IMR-90 (cell line): ENCODE measurements around the gene NUFIP1. TPM values are rescaled to one million over a fixed set of nuclear protein-coding genes. Genes with fewer than 3 reads are reported as not detected.

Source experiments
- ATAC-seq: fragments of 200-7000 bp; cut with Tn5 transposase; 2 replicates; pipeline ENCODE4 v1.9.1; 2020; ENCODE audit warnings: low read depth, mild to moderate bottlenecking, moderate library complexity
- BruUV-seq: library from RNA; stranded (reverse); fragments of 400-500 nt; replicated peaks from 2 replicates; lab custom pipeline; 2021; lab: Mats Ljungman, UMichigan
- CTCF ChIA-PET: fragments of 300-600 bp; formaldehyde crosslinking; extraction: SDS; loops from one replicate; lab custom pipeline; 2021; ENCODE audit warnings: antibody characterized with exemption; lab: Yijun Ruan, JAX
- POLR2A ChIA-PET: fragments of 300-600 bp; sonication (Branson Sonifier 250); formaldehyde crosslinking; loops from one replicate; lab custom pipeline; 2022; ENCODE audit warnings: antibody characterized with exemption; ENCODE audit not compliant: unreplicated experiment; lab: Charles Lee
- DNase-seq: peaks from one replicate; pipeline ENCODE4 v3.0.0; 2013
- H2AFZ ChIP-seq: replicated peaks from 2 replicates; pipeline ENCODE3; 2013; ENCODE audit warnings: low read length, mild to moderate bottlenecking; ENCODE audit not compliant: poor library complexity
- H2AK5ac ChIP-seq: 2 replicates; pipeline ENCODE4 v1.6.1; 2013; ENCODE audit warnings: low read depth, low read length, inconsistent platforms
- H2AK9ac ChIP-seq: replicated peaks from 2 replicates; pipeline ENCODE3; 2013; ENCODE audit warnings: mild to moderate bottlenecking, low read depth, low read length, moderate library complexity; ENCODE audit not compliant: poor library complexity
- H2BK120ac ChIP-seq: 2 replicates; pipeline ENCODE4 v1.6.1; 2013; ENCODE audit warnings: low read depth, low read length, inconsistent platforms
- H2BK15ac ChIP-seq: 3 replicates; pipeline ENCODE4 v1.6.1; 2013; ENCODE audit warnings: low read depth, low read length, inconsistent platforms
- H2BK20ac ChIP-seq: 2 replicates; pipeline ENCODE4 v1.6.1; 2013; ENCODE audit warnings: low read depth, mild to moderate bottlenecking, inconsistent platforms, low read length, moderate library complexity
- H2BK5ac ChIP-seq: 2 replicates; pipeline ENCODE4 v1.6.1; 2013; ENCODE audit warnings: mild to moderate bottlenecking, low read depth, low read length, inconsistent platforms; ENCODE audit not compliant: poor library complexity, severe bottlenecking
- H3K14ac ChIP-seq: replicated peaks from 2 replicates; pipeline ENCODE4 v1.6.1; 2013; ENCODE audit warnings: low read depth, low read length, inconsistent platforms
- H3K18ac ChIP-seq: 2 replicates; pipeline ENCODE4 v1.6.1; 2013; ENCODE audit warnings: low read depth, low read length, control low read depth
- H3K23ac ChIP-seq: 2 replicates; pipeline ENCODE4 v1.6.1; 2013; ENCODE audit warnings: low read depth, low read length, inconsistent platforms
- H3K27ac ChIP-seq: 2 replicates; pipeline ENCODE4 v1.5.1; 2013; ENCODE audit warnings: mild to moderate bottlenecking, control low read depth, low read length; ENCODE audit not compliant: insufficient read depth
- H3K27me3 ChIP-seq: 2 replicates; pipeline ENCODE4 v1.6.1; 2013; ENCODE audit warnings: low read length; ENCODE audit not compliant: control insufficient read depth, insufficient read depth
- H3K36me3 ChIP-seq: 2 replicates; pipeline ENCODE4 v1.6.1; 2013; ENCODE audit warnings: low read length, mixed read lengths; ENCODE audit not compliant: control insufficient read depth, insufficient read depth
- H3K4ac ChIP-seq: 2 replicates; pipeline ENCODE4 v1.6.1; 2013; ENCODE audit warnings: low read depth, low read length, inconsistent platforms
- H3K4me1 ChIP-seq: 2 replicates; pipeline ENCODE4 v1.6.1; 2013; ENCODE audit warnings: low read length, mixed read lengths; ENCODE audit not compliant: control insufficient read depth, insufficient read depth
- H3K4me2 ChIP-seq: 2 replicates; pipeline ENCODE4 v1.6.1; 2013; ENCODE audit warnings: low read depth, mild to moderate bottlenecking, control low read depth, low read length, moderate library complexity
- H3K4me3 ChIP-seq: 2 replicates; pipeline ENCODE4 v1.5.1; 2013; ENCODE audit warnings: low read depth, mild to moderate bottlenecking, control low read depth, low read length, moderate library complexity; ENCODE audit not compliant: insufficient read depth
- H3K56ac ChIP-seq: 2 replicates; pipeline ENCODE4 v1.6.1; 2013; ENCODE audit warnings: low read length, inconsistent platforms; ENCODE audit not compliant: insufficient read depth; ENCODE audit errors: extremely low read depth
- H3K79me1 ChIP-seq, 2 experiments: 2 replicates each; pipeline ENCODE4 v1.6.1; 2013; ENCODE audit warnings: low read length in 2 of 2, inconsistent platforms in 1 of 2, low read depth in 1 of 2
- H3K9ac ChIP-seq: 2 replicates; pipeline ENCODE4 v1.6.1; 2013; ENCODE audit warnings: low read depth, low read length, control low read depth
- H3K9me1 ChIP-seq: 2 replicates; pipeline ENCODE4 v1.6.1; 2013; ENCODE audit warnings: low read length, inconsistent platforms; ENCODE audit not compliant: insufficient read depth
- H3K9me3 ChIP-seq: 2 replicates; pipeline ENCODE4 v1.6.1; 2013; ENCODE audit warnings: low read length; ENCODE audit not compliant: control insufficient read depth, insufficient read depth
- H4K20me1 ChIP-seq: 2 replicates; pipeline ENCODE4 v1.6.1; 2013; ENCODE audit warnings: low read length, inconsistent platforms; ENCODE audit not compliant: insufficient read depth
- H4K5ac ChIP-seq: 2 replicates; pipeline ENCODE4 v1.6.1; 2013; ENCODE audit warnings: mild to moderate bottlenecking, low read depth, low read length, control low read depth
- H4K8ac ChIP-seq, 2 experiments: 2 replicates each; pipeline ENCODE4 v1.6.1; 2013; ENCODE audit warnings: low read depth in 2 of 2, low read length in 2 of 2, control low read depth in 1 of 2, inconsistent platforms in 1 of 2
- H4K91ac ChIP-seq: 2 replicates; pipeline ENCODE4 v1.6.1; 2013; ENCODE audit warnings: low read depth, low read length, inconsistent platforms; ENCODE audit not compliant: insufficient read depth
- BHLHE40 ChIP-seq: fragments of 150-350 bp; IDR thresholded peaks from 2 replicates; pipeline ENCODE4 v1.6.1; 2016; ENCODE audit warnings: mild to moderate bottlenecking, low read depth, low read length
- CEBPB ChIP-seq: IDR thresholded peaks from 2 replicates; pipeline ENCODE4 v1.6.1; 2012; ENCODE audit warnings: low read depth, low read length, improper control_type of control experiment
- CHD1 ChIP-seq: IDR thresholded peaks from 2 replicates; pipeline ENCODE4 v1.6.1; 2012; ENCODE audit warnings: low read depth, low read length, improper control_type of control experiment
- FOS ChIP-seq: fragments of 150-350 bp; IDR thresholded peaks from 2 replicates; pipeline ENCODE4 v1.6.1; 2016; ENCODE audit warnings: low read depth, low read length
- MAFK ChIP-seq: IDR thresholded peaks from 2 replicates; pipeline ENCODE4 v1.6.1; 2012; ENCODE audit warnings: low read depth, low read length, improper control_type of control experiment
- MAZ ChIP-seq: IDR thresholded peaks from 2 replicates; pipeline ENCODE4 v1.6.1; 2012; ENCODE audit warnings: low read depth, mild to moderate bottlenecking, low read length, improper control_type of control experiment, moderate library complexity, borderline replicate concordance
- MXI1 ChIP-seq: IDR thresholded peaks from 2 replicates; pipeline ENCODE4 v1.6.1; 2012; ENCODE audit warnings: low read depth, mild to moderate bottlenecking, low read length, moderate library complexity, borderline replicate concordance
- NFE2L2 ChIP-seq: fragments of 150-350 bp; IDR thresholded peaks from 2 replicates; pipeline ENCODE4 v1.6.1; 2016; ENCODE audit warnings: low read depth, mild to moderate bottlenecking, low read length
- POLR2A ChIP-seq: IDR thresholded peaks from 2 replicates; pipeline ENCODE4 v1.6.1; 2012; ENCODE audit warnings: mild to moderate bottlenecking, low read depth, low read length
- RAD21 ChIP-seq: IDR thresholded peaks from 2 replicates; pipeline ENCODE4 v1.6.1; 2012; ENCODE audit warnings: low read length, improper control_type of control experiment
- RCOR1 ChIP-seq: IDR thresholded peaks from 2 replicates; pipeline ENCODE4 v1.6.1; 2012; ENCODE audit warnings: mild to moderate bottlenecking, low read length, improper control_type of control experiment; ENCODE audit not compliant: insufficient replicate concordance
- RFX5 ChIP-seq: IDR thresholded peaks from 2 replicates; pipeline ENCODE4 v1.8.0; 2012; ENCODE audit warnings: low read depth, mild to moderate bottlenecking, low read length, moderate library complexity
- SMC3 ChIP-seq: fragments of 150-350 bp; IDR thresholded peaks from 2 replicates; pipeline ENCODE4 v1.6.1; 2016; ENCODE audit warnings: low read depth, mild to moderate bottlenecking, antibody characterized with exemption, low read length, moderate library complexity
- WGBS, 2 experiments: methylation state at CpG; one replicate each; pipeline versions ENCODE4 v1.1.5 to v1.1.7; 2013; ENCODE audit warnings: missing lambda C conversion rate in 2 of 2; ENCODE audit not compliant: insufficient read length in 1 of 2; ENCODE audit errors: extremely low coverage in 2 of 2; 5-methylcytosine and 5-hydroxymethylcytosine counted together
- dilution Hi-C: fragments of 300-500 bp; cut with HindIII; formaldehyde crosslinking; loops from one replicate; pipeline ENCODE4 v1.14.3; 2018; ENCODE audit warnings: low sequenced_read_pairs; ENCODE audit not compliant: unreplicated experiment
- in situ Hi-C: fragments of 300-500 bp; cut with MboI; formaldehyde crosslinking; loops from 3 replicates; pipeline ENCODE4 v1.14.3; 2019; ENCODE audit warnings: low sequenced_read_pairs, inconsistent platforms, mixed read lengths
- intact Hi-C: fragments of 100-400 bp; cut with micrococcal nuclease; formaldehyde crosslinking; loops from 2 replicates; pipeline ENCODE4 v1.10.0; 2022
- polyA plus RNA-seq, 3 experiments: library from polyadenylated mRNA; depleted of rRNA; stranded (reverse); fragments of >200 nt; gene quantifications; 2 replicates each; pipeline ENCODE4 v1.2.3, GENCODE V29; 2012; ENCODE audit warnings: low replicate concordance in 1 of 3
- total RNA-seq: library from RNA; depleted of rRNA; stranded (reverse); fragments of >200 nt; gene quantifications from 2 replicates; pipeline ENCODE4 v1.2.3, GENCODE V29; 2012
- TF ChIP-seq, protein P1 (sequence below): fragments of 150-350 bp; IDR thresholded peaks from 2 replicates; pipeline ENCODE4 v1.6.1; 2016; ENCODE audit warnings: low read depth, mild to moderate bottlenecking, low read length, moderate library complexity, borderline replicate concordance
- TF ChIP-seq, protein P2 (sequence below): conservative IDR thresholded peaks from 2 replicates; pipeline ENCODE4 v1.5.1; 2012; ENCODE audit warnings: mild to moderate bottlenecking, low read depth, low read length, improper control_type of control experiment
- TF ChIP-seq, protein P3 (sequence below): fragments of 150-350 bp; IDR thresholded peaks from 2 replicates; pipeline ENCODE4 v1.6.1; 2017; ENCODE audit warnings: mild to moderate bottlenecking, antibody characterized with exemption, low read length, low read depth

The NUFIP1 gene
- total and polyA plus RNA-seq, 2 of the 4 experiments (the other 2 are of a cell fraction): 1.4 to 2.3 TPM

DNA sequence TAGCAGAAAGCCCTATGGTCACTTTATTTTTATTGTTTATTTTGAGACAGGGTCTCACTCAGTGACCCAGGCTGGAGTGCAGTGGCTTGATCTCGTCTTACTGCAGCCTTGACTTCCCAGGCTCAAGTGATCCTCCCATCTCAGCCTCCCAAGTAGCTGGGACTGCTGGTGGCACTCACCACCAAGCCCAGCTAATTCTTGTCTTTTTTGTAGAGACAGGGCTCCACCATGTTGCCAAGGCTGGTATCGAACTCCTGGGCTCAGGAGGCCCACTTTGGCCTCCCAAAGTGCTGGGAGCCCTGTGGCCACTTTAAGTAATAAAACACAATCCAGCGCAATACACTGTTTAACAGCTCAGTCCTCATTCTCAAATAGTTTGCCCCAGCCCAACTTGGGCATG is 69.3 kb downstream of the NUFIP1 start:
- dilution Hi-C loops (no loop called here), intact Hi-C loops (no loop called here), in situ Hi-C loops (no loop called here)
- Histone ChIP-seq H3K27ac (no peak overlapping the region), H4K91ac (no peak overlapping the region; the same call in 1 of the 2 replicates), H3K4me3 (no peak overlapping the region), H3K9me1 (peaks cover 12% of the 10 kb centered on the region; the same call in 1 of the 2 replicates), H3K27me3 (0 out of 2 replicates have a peak, but pooled peaks cover under 1% of the 10 kb centered on the region), H2BK5ac (no peak overlapping the region), H3K18ac (no peak overlapping the region), H3K4ac (peak overlapping the region; percentile 4; the same call in 1 of the 2 replicates), H2BK120ac (no peak overlapping the region), H3K79me1 (no peaks in the 10 kb centered on the region), H4K20me1 (0 out of 2 replicates have a peak, but pooled peaks cover 3% of the 10 kb centered on the region), H3K23ac (no peak overlapping the region), H3K4me1 (peaks cover 10% of the 10 kb centered on the region), H2AK5ac (peak overlapping the region; percentile 42), H3K9me3 (no peaks in the 10 kb centered on the region), H3K36me3 (no peaks in the 10 kb centered on the region), H4K5ac (no peak overlapping the region), H3K14ac (no peak overlapping the region), H2AFZ (no peak overlapping the region), H3K4me2 (no peak overlapping the region), H3K56ac (no peak overlapping the region), H2AK9ac (no peak overlapping the region), H3K9ac (no peak overlapping the region), H4K8ac (no peak overlapping the region), H2BK20ac (no peak overlapping the region), H2BK15ac (no peak overlapping the region)
- ChIA-PET POLR2A (interaction anchor here (0.6 kb wide), 1 partner anchor 395 kb away, joined by 4 read pairs; no protein-coding TSS in a partner anchor), CTCF (no interaction called here)
- DNase-seq (no peak), ATAC-seq (no peak)
- no TSS peak for BruUV-seq
- TF ChIP-seq SMC3: no peak
- TF ChIP-seq RFX5: no peak
- TF ChIP-seq POLR2A: no peak
- TF ChIP-seq, protein P1, sequence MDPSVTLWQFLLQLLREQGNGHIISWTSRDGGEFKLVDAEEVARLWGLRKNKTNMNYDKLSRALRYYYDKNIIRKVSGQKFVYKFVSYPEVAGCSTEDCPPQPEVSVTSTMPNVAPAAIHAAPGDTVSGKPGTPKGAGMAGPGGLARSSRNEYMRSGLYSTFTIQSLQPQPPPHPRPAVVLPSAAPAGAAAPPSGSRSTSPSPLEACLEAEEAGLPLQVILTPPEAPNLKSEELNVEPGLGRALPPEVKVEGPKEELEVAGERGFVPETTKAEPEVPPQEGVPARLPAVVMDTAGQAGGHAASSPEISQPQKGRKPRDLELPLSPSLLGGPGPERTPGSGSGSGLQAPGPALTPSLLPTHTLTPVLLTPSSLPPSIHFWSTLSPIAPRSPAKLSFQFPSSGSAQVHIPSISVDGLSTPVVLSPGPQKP: no peak
- TF ChIP-seq, protein P2, sequence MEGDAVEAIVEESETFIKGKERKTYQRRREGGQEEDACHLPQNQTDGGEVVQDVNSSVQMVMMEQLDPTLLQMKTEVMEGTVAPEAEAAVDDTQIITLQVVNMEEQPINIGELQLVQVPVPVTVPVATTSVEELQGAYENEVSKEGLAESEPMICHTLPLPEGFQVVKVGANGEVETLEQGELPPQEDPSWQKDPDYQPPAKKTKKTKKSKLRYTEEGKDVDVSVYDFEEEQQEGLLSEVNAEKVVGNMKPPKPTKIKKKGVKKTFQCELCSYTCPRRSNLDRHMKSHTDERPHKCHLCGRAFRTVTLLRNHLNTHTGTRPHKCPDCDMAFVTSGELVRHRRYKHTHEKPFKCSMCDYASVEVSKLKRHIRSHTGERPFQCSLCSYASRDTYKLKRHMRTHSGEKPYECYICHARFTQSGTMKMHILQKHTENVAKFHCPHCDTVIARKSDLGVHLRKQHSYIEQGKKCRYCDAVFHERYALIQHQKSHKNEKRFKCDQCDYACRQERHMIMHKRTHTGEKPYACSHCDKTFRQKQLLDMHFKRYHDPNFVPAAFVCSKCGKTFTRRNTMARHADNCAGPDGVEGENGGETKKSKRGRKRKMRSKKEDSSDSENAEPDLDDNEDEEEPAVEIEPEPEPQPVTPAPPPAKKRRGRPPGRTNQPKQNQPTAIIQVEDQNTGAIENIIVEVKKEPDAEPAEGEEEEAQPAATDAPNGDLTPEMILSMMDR: no peak
- TF ChIP-seq RCOR1: no peak
- TF ChIP-seq MAZ: no peak
- no peak for TF ChIP-seq BHLHE40
- TF ChIP-seq MAFK: no peak
- no peak for TF ChIP-seq FOS
- no peak for TF ChIP-seq NFE2L2
- TF ChIP-seq, protein P3, sequence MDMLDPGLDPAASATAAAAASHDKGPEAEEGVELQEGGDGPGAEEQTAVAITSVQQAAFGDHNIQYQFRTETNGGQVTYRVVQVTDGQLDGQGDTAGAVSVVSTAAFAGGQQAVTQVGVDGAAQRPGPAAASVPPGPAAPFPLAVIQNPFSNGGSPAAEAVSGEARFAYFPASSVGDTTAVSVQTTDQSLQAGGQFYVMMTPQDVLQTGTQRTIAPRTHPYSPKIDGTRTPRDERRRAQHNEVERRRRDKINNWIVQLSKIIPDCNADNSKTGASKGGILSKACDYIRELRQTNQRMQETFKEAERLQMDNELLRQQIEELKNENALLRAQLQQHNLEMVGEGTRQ: no peak
- TF ChIP-seq CHD1: no peak
- no peak for TF ChIP-seq CEBPB
- TF ChIP-seq MXI1: no peak
- TF ChIP-seq RAD21: no peak
- 80% methylated on average over 1 of the region's 3 CpGs; no CpG with 5 or more reads in 1 of the 2 experiments for WGBS, 2 experiments
